GM12864 (cell line): ENCODE results near the gene HES1.

ENCODE experiments used
- DNase-seq: peaks from one replicate; pipeline ENCODE4 v3.0.0-alpha.2; 2011; ENCODE audit warnings: low read depth
- H3K4me3 ChIP-seq: 2 replicates; pipeline ENCODE4 v1.5.1; 2011; ENCODE audit warnings: mild to moderate bottlenecking, low read depth, low read length, control low read depth
- TF ChIP-seq, protein P1 (sequence below): IDR thresholded peaks from 2 replicates; pipeline ENCODE4 v1.5.1; 2011; ENCODE audit warnings: low read depth, mild to moderate bottlenecking, moderate library complexity, low read length, control low read depth, inconsistent platforms; ENCODE audit errors: missing control alignments

HES1 gene

GRCh38 chr3:194120789-194121770 lies 14.9 kb upstream of the HES1 start:
- no peak overlapping the region for H3K4me3 ChIP-seq
- TF ChIP-seq, protein P1, sequence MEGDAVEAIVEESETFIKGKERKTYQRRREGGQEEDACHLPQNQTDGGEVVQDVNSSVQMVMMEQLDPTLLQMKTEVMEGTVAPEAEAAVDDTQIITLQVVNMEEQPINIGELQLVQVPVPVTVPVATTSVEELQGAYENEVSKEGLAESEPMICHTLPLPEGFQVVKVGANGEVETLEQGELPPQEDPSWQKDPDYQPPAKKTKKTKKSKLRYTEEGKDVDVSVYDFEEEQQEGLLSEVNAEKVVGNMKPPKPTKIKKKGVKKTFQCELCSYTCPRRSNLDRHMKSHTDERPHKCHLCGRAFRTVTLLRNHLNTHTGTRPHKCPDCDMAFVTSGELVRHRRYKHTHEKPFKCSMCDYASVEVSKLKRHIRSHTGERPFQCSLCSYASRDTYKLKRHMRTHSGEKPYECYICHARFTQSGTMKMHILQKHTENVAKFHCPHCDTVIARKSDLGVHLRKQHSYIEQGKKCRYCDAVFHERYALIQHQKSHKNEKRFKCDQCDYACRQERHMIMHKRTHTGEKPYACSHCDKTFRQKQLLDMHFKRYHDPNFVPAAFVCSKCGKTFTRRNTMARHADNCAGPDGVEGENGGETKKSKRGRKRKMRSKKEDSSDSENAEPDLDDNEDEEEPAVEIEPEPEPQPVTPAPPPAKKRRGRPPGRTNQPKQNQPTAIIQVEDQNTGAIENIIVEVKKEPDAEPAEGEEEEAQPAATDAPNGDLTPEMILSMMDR: no peak
- no peak for DNase-seq

GRCh38 chr3:194121891-194122631 lies 13.9 kb upstream of the HES1 start:
- no peak overlapping the region for H3K4me3 ChIP-seq
- DNase-seq: no peak
- TF ChIP-seq, protein P1: no peak

GRCh38 chr3:194123726-194124125 lies 12.2 kb upstream of the HES1 start:
- no peak for DNase-seq
- TF ChIP-seq, protein P1: no peak
- H3K4me3 ChIP-seq: no peak overlapping the region

- no peak for DNase-seq
- TF ChIP-seq, protein P1: no peak
- H3K4me3 ChIP-seq: no peak overlapping the region
Observed at GRCh38 chr3:194124193-194124592, 11.8 kb upstream of the HES1 start.

- H3K4me3 ChIP-seq: no peak overlapping the region
- TF ChIP-seq, protein P1: no peak
- DNase-seq: no peak
Observed at GRCh38 chr3:194125442-194125841, 10.5 kb upstream of the HES1 start.

GRCh38 chr3:194126790-194127189 lies 9.2 kb upstream of the HES1 start:
- no peak for DNase-seq
- no peak overlapping the region for H3K4me3 ChIP-seq
- TF ChIP-seq, protein P1: no peak
